ENCODE measurements around the gene SLC9A1. TPM values are rescaled to one million over a fixed set of nuclear protein-coding genes. Genes with fewer than 3 reads are reported as not detected.

Gene SLC9A1
- total and polyA plus RNA-seq, 12 donors: 9.4 to 34.4 (median 20.7) TPM

- no peak overlapping the region for H3K4me3 ChIP-seq
- DNase-seq (no peak), ATAC-seq (peak in 1 of 8 donors; percentile 31)
- 40 to 44% methylated on average over 13 of the region's 13 CpGs for WGBS, 2 donors
- H3K9me3 ChIP-seq: no peaks in the 10 kb centered on the region
- peak overlapping the region in 3 of 10 donors; percentile 6 to 56 (median 35) for H3K27ac ChIP-seq
- peaks cover 0 to 9% (median 4%) of the 10 kb centered on the region in 9 donors for H3K4me1 ChIP-seq
- H3K27me3 ChIP-seq: no peaks in the 10 kb centered on the region
- no peaks in the 10 kb centered on the region for H3K36me3 ChIP-seq
- intact Hi-C loops (cut with DNase I): no loop called here
- TF ChIP-seq CTCF (IDR thresholded peaks at IDR 0.05): no peak
Observed at GRCh38 chr1:27057801-27058625, 96.9 kb downstream of the SLC9A1 start.

DNA sequence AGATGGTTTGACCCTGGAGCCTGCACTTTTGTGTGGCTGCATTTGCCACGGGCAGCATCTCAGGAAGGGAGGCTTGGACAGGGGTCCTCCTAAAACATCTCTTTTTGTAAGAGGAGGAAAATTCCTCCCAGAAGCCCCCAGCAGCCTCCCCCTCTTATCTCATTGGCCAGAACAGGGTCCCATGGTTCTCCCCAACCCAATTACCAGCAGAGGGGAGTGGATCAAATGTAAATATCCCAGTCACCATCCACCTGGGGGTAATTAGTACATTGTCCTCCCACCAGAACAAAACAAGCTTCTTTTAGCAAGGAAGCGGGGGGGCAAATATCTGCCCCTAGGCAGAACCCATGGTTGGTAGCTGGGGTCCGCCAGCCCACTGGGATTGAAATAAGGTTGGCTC lies 97.5 kb downstream of the SLC9A1 start:
- peaks cover 0 to 9% (median 4%) of the 10 kb centered on the region in 9 donors for H3K4me1 ChIP-seq
- H3K27me3 ChIP-seq: no peaks in the 10 kb centered on the region
- TF ChIP-seq CTCF (IDR thresholded peaks at IDR 0.05): no peak
- ATAC-seq: no peak
- 46 to 55% methylated on average over 3 of the region's 3 CpGs for WGBS, 2 donors
- no peak overlapping the region for H3K4me3 ChIP-seq
- intact Hi-C loops (cut with DNase I): no loop called here
- H3K9me3 ChIP-seq: no peaks in the 10 kb centered on the region
- DNase-seq: no peak
- H3K36me3 ChIP-seq: no peaks in the 10 kb centered on the region
- peak overlapping the region in 3 of 10 donors; percentile 6 to 56 (median 35) for H3K27ac ChIP-seq

DNA sequence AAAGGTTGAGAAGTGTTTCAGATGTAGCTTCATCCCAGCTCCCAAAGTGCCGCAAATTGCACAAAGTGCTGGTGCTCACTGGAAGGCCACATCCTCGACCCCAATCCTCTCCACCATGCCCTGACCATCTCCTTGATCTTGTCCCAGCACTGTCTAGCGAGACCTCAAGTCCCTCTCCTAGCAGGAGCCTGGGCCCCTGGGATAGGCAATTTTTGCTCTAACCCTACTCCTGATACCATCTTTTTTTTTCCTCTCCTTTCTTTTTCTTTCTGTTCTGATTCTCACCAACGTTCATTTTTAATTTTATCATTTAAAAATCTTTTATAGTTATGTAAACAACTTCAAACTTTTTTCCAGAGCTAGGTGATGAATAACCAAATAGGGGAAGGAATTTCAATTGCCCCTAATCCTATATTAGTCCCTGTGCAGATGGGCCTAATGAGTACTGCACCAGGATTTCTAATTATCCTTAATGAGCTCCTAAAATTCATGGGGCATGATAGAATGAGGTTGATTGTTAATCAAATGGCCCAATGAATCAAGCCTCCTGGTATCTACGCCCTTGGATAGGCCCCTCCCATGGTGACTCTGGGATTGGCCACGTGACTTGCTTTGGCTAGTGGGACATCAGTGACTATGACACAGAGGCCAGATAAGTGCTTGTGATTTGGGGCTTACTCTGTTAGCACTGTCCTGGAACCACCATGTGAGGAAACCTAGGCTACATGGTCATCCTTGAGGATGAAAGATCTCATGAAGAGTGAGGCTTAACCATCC lies 100.8 kb downstream of the SLC9A1 start:
- no peak overlapping the region for H3K27ac ChIP-seq
- no peak for DNase-seq
- no peak overlapping the region for H3K4me3 ChIP-seq
- peaks cover 0 to 9% (median 4%) of the 10 kb centered on the region in 9 donors for H3K4me1 ChIP-seq
- 90 to 92% methylated on average over 6 of the region's 6 CpGs for WGBS, 2 donors
- H3K27me3 ChIP-seq: no peaks in the 10 kb centered on the region
- intact Hi-C loops (cut with DNase I): no loop called here
- no peaks in the 10 kb centered on the region for H3K9me3 ChIP-seq
- H3K36me3 ChIP-seq: no peaks in the 10 kb centered on the region
- TF ChIP-seq CTCF (IDR thresholded peaks at IDR 0.05): no peak
- ATAC-seq: no peak

GRCh38 chr1:27052527-27052926 lies 102.4 kb downstream of the SLC9A1 start:
- ATAC-seq: no peak
- no peaks in the 10 kb centered on the region for H3K36me3 ChIP-seq

More at GRCh38 chr1:27052527-27052926, 102.4 kb downstream of the SLC9A1 start:
- TF ChIP-seq CTCF (IDR thresholded peaks at IDR 0.05): no peak
- Histone ChIP-seq H3K27ac (no peak overlapping the region), H3K4me1 (peaks cover 0 to 5% (median 0%) of the 10 kb centered on the region in 9 donors), H3K4me3 (no peak overlapping the region), H3K27me3 (no peaks in the 10 kb centered on the region), H3K9me3 (no peaks in the 10 kb centered on the region)
- DNase-seq: no peak
- intact Hi-C loops (cut with DNase I): no loop called here
- 95 to 96% methylated on average over 5 of the region's 5 CpGs for WGBS, 2 donors
